ENCODE data around the gene TRIM7.
"Not testable (repeated sequence)": the region's sequence is repeated elsewhere in the genome, so short reads cannot be mapped to it uniquely, and the experiment has no call there.

TRIM7 gene

DNA sequence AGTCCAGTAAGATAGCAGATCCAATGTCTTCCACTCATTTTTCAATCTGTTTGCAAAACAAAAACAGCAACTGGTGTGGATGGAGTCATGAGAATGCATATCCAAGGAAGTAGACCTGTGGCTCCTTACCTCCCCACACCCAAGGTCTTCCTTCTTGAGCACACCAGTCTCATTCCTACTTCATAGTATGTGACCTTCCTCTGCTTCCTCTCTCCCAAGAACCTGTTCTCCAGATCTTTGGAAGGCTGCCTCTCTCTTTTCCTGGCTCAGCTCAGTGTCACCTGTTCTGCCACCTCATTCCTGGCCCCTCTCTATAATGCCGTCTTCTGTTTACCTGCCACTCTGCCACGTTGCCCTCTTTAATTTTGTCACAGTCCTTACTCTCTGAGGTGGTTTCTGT is 7.9 kb upstream of the TRIM7 start:
- no peak for DNase-seq (ENCODE audit: low read depth in 2 of 2)

DNA sequence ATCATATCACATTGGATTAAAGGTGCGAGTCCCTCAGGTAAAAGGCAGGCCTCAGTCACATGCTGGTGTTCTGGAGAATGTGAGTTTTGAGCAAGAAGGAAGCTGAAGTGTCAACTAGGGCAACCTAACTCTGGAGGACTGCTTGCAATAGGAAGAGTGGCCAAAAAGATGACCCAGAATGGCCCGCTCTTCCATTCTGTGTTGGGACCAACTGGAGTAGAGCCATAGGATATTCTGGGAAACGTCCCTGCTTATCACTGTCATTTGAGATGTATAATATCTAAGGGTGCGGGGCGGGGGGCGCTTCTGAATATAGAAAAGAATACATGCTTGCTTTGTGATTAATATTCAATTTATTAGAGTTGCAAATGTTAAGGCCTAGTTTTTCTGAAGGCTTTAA is 7.1 kb upstream of the TRIM7 start:
- no peak for DNase-seq (ENCODE audit: low read depth in 2 of 2)

DNA sequence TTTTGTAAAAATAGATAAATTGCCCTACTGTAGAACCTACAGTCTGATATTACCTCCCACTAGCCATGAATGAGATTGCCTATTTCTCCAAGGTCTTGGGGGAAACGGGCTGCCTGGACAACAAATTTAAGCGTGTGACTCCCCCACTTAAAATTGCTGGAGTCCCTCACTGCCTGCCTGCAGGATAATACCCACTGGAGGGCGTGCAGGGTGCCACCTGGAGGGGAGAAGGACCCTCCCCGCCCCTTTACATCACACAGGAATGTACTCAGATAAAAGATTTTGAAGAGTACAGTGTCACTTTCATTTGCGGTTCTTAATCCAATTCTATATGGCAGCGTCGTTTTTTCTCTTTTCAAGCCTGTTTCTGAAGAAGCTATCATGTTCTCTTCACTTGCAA is 6.2 kb upstream of the TRIM7 start:
- no peak for DNase-seq (ENCODE audit: low read depth in 2 of 2)

DNA sequence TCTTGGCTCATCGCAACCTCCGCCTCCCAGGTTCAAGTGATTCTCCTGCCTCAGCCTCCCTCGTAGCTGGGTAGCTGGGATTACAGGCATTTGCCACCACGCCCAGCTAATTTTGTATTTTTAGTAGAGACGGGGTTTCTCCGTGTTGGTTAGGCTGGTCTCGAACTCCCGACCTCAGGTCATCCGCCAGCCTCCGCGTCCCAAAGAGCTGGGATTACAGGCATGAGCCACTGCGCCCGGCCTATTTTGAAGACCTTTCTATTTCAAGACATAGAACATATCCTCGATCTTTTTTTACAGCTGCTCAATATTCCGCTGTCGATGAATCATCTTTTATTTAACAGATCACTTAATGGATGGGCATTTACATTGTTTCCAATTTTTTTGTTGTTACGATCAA is 5.7 kb upstream of the TRIM7 start:
- DNase-seq (ENCODE audit: low read depth in 2 of 2) = not testable (repeated sequence)

DNA sequence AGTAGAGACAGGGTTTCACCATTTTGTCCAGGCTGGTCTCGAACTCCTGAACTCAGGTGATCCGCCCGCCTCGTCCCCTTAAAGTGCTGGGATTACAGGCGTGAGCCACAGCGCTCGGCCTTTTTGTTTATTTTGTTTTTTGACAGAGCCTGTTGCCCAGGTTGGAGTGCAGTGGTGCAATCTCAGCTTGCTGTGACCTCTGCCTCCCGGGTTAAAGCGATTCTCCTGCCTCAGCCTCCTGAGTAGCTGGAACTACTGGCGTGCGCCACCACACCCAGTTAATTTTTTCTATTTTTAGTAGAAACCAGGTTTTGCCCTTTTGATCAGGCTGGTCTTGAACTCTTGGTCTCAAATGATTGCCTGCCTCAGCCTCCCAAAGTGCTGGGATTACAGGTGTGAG is 5.2 kb upstream of the TRIM7 start:
- not testable (repeated sequence) for DNase-seq (ENCODE audit: low read depth in 2 of 2)

DNA sequence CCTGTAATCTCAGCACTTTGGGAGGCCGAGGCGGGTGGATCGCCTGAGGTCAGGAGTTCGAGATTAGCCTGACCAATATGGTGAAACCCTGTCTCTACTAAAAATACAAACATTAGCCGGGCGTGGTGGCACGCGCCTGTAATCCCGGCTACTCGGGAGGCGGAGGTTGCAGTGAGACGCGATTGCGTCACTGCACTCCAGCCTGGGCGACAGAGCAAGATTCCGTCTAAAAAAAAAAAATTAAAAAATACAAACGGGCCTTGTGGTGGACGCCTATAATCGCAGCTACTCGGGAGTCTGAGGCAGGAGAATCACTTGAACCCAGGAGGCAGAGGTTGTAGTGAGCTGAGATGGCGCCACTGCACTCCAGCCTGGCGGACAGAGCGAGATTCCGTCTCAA is 4.0 kb upstream of the TRIM7 start:
- DNase-seq (ENCODE audit: low read depth in 2 of 2) = not testable (repeated sequence)

DNA sequence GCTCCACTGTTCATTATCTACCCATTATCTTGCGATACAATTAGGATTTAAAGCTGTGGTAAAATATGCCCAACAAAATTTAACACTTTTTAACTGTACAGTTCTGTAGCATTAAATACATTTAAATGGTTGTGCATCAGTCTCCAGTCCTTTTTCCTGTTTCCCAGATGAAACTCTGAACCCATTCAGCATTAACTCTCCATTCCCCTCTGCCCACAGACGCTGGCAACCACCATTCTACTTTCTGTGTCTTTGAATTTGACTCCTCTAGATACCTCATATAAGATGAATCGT is 2.9 kb upstream of the TRIM7 start:
- DNase-seq (ENCODE audit: low read depth in 2 of 2) = no peak

DNA sequence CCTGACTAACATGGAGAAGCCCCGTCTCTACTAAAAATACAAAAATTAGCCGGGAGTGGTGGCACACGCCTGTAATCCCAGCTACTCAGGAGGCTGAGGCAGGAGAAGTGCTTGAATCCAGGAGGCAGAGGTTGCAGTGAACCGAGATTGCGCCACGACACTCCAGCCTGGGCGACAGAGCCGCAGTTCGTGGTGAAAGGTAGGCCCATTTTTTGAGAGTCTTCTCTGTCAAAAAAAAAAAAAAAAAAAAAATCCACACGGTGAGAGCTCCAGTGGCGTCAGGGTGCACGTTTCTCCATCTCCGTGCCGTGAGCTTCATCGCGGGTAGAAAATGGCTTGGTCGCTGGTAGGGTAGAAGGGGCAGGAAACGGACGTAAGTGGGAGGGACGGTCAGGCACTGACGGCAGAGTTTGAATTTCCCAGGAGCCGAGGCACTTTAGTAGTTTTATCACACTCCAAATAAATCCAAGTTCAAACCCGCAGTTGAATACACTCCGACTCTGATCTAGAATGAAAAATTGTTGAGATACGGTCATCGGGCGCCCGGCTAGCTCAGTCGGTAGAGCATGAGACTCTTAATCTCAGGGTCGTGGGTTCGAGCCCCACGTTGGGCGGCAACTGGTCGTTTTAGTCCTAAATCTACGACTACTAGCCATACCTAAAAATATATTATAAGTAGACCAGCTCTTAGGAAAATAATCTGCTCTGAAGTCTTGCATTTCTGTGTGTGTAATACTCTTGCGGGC is 2.4 kb upstream of the TRIM7 start:
- peak; percentile 58 to 73 for DNase-seq (ENCODE audit: low read depth in 2 of 2)

DNA sequence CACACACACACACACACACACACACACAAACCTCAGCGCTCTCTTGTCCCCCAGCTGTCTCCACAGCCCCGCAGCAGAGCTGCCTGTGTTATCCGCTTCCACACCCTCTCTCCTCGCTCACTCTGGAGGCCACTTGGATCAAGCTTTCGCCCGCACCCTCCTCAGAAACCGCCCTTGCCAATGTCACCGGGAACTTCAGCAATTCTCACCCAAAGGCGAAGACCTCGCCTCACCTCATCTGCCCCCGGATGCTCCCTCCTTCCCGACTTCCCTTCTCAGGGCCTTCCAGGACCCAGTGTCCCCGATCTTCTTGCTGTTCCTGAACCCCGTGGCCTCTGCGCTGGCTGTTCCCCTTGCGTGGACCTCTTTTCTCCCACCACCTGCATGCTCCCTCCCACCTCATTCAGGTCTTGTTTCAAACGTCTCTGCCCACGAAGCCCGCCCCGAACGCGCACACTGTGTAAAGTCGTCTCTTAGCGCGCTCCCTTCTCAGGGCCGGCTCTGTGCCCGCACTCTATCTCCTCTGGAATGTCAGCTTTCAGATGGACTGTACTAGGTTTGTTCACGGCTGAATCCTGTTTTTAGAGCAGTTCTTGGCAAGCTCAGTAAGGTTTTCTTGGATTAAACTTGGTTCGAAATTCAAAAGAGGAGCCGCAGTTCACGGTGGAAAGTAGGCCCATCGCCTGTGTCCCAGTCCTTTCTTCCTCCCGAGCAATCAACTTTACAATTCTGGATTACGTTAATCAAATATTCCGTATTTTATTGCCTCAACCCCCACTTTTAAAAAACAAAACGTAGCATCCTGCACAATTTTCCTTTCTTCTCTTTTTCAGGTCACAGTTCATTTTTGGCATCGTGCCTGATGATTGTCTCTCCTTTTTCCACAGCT is 1.0 kb upstream of the TRIM7 start:
- DNase-seq (ENCODE audit: low read depth in 2 of 2) = no peak

DNA sequence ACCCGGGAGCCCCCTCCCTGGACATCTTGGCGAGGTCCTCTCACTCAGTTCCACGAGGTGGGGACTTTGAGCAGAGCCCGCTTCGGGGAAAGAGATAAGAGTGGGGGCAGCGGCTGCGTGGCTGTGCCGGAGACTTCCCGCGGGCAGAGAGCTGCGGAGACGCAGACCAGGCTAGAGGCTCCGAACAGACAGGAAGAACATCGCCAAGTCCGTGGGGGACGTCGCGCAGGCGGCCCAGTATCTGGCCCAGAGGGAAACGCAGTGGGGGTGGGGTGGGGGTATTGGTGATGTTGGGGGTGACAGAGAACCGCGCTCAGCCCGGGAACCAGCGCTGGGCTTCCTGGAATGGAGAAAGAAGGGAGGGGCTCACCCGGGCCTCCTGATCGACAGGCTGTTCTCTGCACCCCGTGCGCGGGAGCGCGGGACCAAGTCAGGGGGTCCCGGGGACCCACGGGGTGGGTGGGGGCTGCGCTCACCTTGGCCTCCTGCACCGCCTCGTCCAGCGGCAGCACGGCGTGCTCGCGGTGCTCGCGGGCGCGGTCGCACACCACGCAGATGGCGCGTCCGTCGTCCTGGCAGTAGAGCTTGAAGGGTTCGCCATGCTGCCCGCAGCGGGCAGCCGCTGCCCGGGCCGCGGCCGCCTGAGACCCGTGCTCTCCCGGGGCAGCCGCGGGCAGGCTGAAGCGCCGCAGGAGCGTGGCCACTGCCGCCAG is 727 bp downstream of the TRIM7 start:
- DNase-seq (ENCODE audit: low read depth in 2 of 2) = no peak

DNA sequence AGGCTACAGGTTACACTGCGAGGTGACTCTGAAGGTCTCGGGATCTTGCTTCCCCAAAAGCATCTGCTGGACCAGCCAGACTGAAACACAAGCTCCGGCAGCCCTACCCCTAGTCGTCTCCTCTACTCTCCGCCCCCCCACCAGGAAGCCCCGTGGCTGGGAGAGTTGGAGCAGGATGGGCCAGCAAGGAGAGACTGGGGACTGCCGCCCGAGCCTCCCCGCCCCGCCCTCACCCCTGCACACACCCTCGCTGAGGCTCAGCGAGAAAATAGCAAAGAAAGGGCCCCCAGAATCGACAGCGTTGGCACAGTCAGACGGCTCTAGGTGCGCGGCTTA is 1.3 kb downstream of the TRIM7 start:
- no peak for DNase-seq (ENCODE audit: low read depth in 2 of 2)

DNA sequence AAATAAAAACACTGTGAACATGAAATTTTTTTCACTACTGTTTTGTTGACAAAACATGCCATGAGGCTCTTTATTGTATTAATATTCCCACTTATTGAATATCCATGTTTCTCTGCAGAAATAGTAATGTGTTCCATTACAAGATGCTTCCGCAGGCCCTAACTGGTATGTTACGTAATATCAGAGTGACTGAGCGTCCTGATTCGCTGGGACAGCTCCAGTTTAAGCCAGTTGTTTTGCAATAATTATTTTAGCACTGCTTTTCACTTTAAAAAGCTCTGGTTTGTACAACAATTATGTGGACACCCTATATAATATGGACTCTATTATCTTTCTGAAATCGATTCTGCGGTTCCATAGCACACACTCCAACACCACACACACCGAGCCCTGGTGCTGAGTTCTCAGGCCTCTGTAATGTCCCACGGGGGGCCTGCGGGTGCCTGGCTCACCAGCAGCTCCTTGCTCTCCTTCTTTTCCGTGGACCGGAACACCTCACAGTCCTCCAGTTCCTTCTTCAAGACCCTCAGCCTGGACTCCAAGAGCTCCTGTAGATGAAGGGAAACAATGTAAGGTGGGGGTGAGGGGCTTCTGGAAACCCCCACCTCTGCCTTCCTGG is 1.8 kb downstream of the TRIM7 start:
- DNase-seq (ENCODE audit: low read depth in 2 of 2) = no peak

DNA sequence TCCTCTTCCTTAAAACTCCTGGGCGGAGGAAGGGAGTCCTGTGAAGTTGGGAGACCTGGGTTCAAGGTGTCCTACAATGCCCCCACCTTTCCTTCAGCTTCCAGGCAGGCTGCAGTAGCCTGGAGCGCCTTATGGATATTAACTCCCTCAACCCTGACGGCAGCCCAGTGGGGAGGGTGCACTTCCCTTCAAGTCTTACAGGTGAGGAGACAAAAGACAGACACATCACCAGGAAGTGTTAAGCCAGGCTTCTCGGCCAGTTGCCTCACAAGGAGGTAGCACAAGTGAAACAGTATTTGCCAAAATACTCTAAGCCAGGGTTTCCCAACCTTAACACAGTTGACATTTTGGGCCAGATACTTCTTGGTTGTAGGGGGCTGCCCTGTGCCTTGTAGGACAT is 4.2 kb downstream of the TRIM7 start:
- DNase-seq (ENCODE audit: low read depth in 2 of 2) = no peak

DNA sequence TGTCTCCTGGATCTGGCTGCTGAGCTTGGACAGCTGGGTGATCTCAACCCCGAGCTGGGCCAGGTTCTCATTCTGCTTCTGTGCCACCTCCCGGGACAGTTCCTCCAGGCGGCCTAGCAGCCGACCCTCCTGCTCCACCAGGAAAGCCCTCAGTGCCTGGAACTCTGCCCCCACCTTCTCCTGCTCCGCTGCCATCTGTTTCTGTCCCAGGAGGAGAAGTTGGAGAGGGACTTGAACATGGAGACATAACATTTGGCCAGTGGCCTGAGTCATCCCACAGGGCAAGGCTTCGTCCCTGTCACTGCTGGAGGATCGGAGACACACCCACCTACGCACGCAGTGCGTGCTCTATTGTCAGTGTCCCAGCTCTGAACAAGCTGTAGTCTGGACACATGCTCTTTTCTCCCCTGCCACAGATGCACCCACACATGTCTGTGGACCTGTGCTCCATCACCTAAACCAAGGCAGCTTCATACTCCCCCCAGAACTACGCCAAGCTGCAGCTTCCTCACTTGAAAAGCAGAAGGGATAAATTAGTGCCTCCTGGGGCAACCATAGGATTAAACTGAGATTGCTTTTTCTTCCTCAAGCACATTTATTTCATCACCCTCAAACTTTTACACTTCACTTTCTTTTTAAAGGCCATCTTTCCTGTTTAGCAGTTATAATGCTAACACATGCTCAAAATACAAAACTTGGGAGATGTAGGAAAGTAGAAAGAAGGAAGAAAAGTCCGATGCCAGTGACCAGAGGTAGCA is 4.9 kb downstream of the TRIM7 start:
- no peak for DNase-seq (ENCODE audit: low read depth in 2 of 2)

DNA sequence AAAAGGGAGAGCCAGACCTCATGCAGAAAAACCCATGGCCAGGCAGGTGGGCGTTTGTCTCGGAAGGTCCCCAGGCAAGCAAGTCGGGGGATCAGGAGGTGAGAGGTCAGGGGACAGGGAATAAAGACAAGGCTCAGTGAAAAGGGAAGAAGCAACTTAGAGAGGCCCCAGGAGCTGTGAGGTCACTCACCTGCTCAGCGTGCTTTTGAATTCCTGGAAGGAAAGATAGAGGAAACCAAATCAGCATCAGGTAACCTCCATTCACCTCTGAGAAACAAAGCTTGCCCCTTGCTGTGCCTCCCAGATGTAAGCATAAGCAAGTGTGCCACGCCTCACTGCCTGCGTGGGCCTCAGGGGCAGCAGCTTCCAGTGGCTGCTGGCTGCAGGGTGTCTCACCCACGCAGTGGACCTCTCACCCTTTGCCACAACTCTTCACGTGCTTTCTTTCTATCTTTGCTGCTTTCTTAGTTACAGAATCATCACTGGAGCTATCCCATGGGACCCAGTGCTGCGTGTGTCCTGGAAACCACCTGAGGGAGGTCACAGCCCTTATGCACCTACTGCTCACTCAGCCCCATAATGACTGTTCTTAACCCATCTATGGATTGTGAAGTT is 6.0 kb downstream of the TRIM7 start:
- no peak for DNase-seq (ENCODE audit: low read depth in 2 of 2)

DNA sequence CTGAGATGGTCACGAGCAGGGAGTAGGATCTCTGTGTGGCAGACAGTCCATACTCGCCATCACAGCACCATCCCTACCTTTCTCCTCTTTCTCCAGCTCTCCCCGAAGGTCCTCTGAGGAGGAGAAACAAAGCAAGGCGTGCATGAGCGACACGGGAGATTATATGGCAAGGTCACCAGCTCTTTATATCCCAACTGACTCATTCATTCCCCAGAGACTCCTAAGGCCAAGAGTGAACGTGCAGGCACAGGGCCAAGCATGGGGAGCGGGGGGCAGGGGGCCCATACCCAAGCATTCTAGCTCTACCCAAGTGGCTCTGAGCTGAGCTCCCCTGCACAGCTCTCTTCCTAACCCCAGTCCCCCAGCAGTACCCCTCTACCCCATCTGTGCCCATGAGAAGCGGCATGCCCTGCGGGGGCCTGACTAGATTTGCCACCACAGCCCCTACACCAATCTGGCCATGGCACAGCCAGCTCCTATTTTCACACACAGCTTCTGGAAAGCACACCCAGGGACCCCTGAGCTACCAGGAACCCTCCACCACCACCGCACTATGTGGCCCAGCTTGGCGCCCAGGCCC is 6.8 kb downstream of the TRIM7 start:
- no peak for DNase-seq (ENCODE audit: low read depth in 2 of 2)

DNA sequence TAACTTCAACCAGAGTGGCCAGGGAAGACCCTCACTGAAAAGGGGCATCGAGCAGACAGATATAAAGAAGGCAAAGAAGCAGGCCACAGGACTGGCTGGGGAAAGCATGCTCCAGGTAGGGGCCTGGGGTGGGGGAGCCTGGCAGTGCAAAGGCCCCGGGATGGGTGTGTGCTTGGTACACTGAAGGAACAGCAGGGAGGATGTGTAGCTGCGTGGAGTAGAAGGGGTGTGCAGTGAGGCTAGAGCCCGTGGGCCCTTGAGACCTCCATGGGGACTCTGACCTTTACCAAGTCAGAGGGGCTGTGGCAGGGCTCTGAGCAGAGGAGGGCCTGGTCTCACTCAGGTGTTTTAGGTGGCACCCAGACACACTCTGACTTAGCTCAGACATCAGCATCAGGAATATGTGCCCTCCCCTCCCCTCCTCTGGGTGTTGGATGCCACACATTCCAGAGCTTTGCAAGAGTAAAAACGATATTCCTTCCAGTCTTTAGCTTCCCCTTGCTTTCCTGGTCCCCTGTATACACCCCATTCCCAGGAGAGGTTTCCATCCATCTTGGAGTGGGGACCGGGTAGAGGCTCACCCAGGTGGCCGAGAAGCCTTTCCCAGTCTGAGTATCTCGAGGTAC is 7.6 kb downstream of the TRIM7 start:
- DNase-seq (ENCODE audit: low read depth in 2 of 2) = no peak

DNA sequence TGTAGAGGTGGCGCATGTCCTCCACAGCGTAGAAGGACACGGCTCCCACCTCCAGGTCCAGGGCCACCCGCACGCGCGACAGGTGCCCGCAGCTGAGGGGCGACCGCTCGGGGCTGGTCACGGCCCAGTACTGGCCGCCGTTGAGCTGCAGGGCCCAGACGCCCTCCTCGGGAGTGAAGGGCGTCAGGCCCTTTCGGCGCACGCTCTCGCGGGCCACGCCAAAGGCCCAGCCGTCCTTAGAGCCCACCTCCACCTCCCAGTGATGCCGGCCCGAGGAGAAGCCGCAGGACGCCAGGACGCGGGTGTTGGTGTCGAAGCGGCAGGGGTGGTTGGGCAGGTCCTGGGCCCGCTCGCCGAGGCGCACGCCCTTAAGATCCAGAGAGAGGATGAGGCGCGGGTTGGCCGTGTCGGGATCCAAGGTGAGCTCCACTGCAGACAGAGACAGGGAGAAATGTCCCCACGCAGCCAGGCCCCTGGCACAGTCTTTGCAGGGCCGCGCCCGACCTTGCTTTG is 9.7 kb downstream of the TRIM7 start:
- DNase-seq (ENCODE audit: low read depth in 2 of 2) = no peak

DNA sequence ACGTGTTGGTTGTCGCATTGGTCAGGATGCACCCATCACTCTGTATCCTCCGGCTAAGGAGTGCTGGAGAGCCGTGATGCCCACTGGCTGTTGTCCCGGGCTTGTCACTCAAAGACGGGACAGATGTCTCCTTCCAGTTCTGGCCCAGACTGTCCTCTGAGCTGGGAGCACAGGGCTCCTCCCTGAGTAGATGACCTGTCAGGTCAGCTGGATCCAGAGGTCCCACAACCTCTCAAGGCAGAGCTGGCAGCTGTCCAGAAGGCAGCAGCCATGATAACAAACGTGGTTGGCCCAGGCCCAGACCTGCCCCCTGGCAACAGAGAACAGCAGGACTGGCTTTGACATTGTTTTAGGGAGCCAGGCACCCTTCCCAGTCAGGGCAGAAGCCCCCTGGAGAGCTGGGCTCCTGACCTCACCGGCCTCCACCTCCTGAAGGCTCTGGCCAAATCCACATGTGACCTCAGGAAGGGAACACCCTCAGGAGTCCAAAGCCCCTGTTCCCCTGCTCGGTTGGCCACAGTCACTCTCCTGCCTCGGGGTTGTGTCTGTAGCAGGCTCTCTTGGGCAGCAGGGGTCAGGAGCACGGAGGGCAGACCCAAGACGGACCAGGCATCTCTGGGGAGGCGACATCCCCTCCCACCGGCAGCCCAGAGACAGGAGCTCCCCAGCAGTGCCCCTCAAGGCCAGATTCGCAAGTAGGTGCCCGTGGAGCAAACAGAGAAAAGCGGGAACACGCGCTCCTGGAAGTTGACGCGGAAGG is 10.3 kb downstream of the TRIM7 start:
- DNase-seq (ENCODE audit: low read depth in 2 of 2) = no peak

Measured in stimulated activated CD8-positive, alpha-beta memory T cell treated with anti-CD3 and anti-CD28 coated beads, Interleukin-15, amount 100 ng/mL, for 4 hours (primary cell).